ENCODE results near the gene GLDC.

The GLDC gene

GRCh38 chr9:6616951-6617602 is 28.5 kb downstream of the GLDC start:
- DNase-seq = no peak

- no peak for DNase-seq
Measured at GRCh38 chr9:6614489-6614888, 31.0 kb downstream of the GLDC start.

- DNase-seq = no peak
Measured at GRCh38 chr9:6611865-6612264, 33.7 kb downstream of the GLDC start.

- DNase-seq = no peak
Measured at GRCh38 chr9:6610073-6610472, 35.5 kb downstream of the GLDC start.

- DNase-seq = no peak
Measured at GRCh38 chr9:6609497-6610016, 36.0 kb downstream of the GLDC start.

- DNase-seq = no peak
Measured at GRCh38 chr9:6605202-6605601, 40.3 kb downstream of the GLDC start.

- DNase-seq = no peak
Measured at GRCh38 chr9:6600426-6600825, 45.1 kb downstream of the GLDC start.

- DNase-seq = no peak
Measured at GRCh38 chr9:6600006-6600405, 45.5 kb downstream of the GLDC start.

GRCh38 chr9:6598249-6598725 is 47.2 kb downstream of the GLDC start:
- DNase-seq = no peak

- no peak for DNase-seq
Measured at GRCh38 chr9:6592791-6593190, 52.7 kb downstream of the GLDC start.

- no peak for DNase-seq
Measured at GRCh38 chr9:6592231-6592630, 53.3 kb downstream of the GLDC start.

- DNase-seq = no peak
Measured at GRCh38 chr9:6590772-6591384, 54.7 kb downstream of the GLDC start.

- DNase-seq = no peak
Measured at GRCh38 chr9:6590334-6590733, 55.2 kb downstream of the GLDC start.

GRCh38 chr9:6584881-6585597 is 60.5 kb downstream of the GLDC start:
- DNase-seq = peak; percentile 25

- no peak for DNase-seq
Measured at GRCh38 chr9:6581253-6581652, 64.3 kb downstream of the GLDC start.

- no peak for DNase-seq
Measured at GRCh38 chr9:6579613-6580012, 65.9 kb downstream of the GLDC start.

GRCh38 chr9:6576987-6577386 is 68.5 kb downstream of the GLDC start:
- DNase-seq = no peak

GRCh38 chr9:6575324-6576034 is 70.0 kb downstream of the GLDC start:
- no peak for DNase-seq

- no peak for DNase-seq
Measured at GRCh38 chr9:6567140-6567591, 78.4 kb downstream of the GLDC start.

GRCh38 chr9:6566409-6567139 is 79.0 kb downstream of the GLDC start:
- no peak for DNase-seq

GRCh38 chr9:6565312-6565711 is 80.2 kb downstream of the GLDC start:
- DNase-seq = no peak

GRCh38 chr9:6564868-6565267 is 80.7 kb downstream of the GLDC start:
- DNase-seq = no peak

Data from NCI-H1105 (cell line).